ENCODE measurements around the gene LHFPL6.

LHFPL6 gene

GRCh38 chr13:39585219-39585618, 17.8 kb downstream of the LHFPL6 start:
- Histone ChIP-seq H2AK5ac (ENCODE audit: low read depth, low read length) (no peak overlapping the region), H4K8ac (ENCODE audit: low read depth, low read length) (no peak overlapping the region), H3K27me3 (ENCODE audit: control insufficient read depth in 3 of 3, insufficient read depth in 3 of 3, low read depth in 1 of 3, low read length in 3 of 3) (no peaks in the 10 kb centered on the region), H3K36me3 (replicated peaks in 1 of 2; ENCODE audit: control insufficient read depth in 2 of 2, insufficient read depth in 2 of 2, low read length in 2 of 2) (peaks cover 0 to 59% of the 10 kb centered on the region in 2 donors), H3K9me3 (replicated peaks in 1 of 2; ENCODE audit: control insufficient read depth in 2 of 2, insufficient read depth in 1 of 2, low read depth in 1 of 2, low read length in 2 of 2) (peaks cover 0 to 2% of the 10 kb centered on the region in 2 donors), H3K4me3 (ENCODE audit: low read length in 2 of 2) (no peak overlapping the region), H3K23ac (ENCODE audit: low read depth, low read length, poor library complexity) (no peak overlapping the region), H3K4ac (ENCODE audit: low read length) (no peak overlapping the region), H2BK120ac (ENCODE audit: low read depth, low read length) (no peak overlapping the region), H3K4me2 (ENCODE audit: insufficient read depth, low read length, poor library complexity, severe bottlenecking) (no peak overlapping the region), H3K14ac (ENCODE audit: low read length) (no peak overlapping the region), H3K79me1 (ENCODE audit: low read depth, low read length) (no peaks in the 10 kb centered on the region), H3K18ac (ENCODE audit: low read length) (no peak overlapping the region), H2BK5ac (ENCODE audit: low read length) (no peak overlapping the region), H2BK12ac (ENCODE audit: low read length) (no peak overlapping the region), H3K4me1 (ENCODE audit: control insufficient read depth in 2 of 2, insufficient read depth in 1 of 2, low read depth in 1 of 2, low read length in 2 of 2) (no peaks in the 10 kb centered on the region), H2AFZ (ENCODE audit: low read length) (no peak overlapping the region), H3K27ac (replicated peaks; ENCODE audit: low read length) (no peak overlapping the region), H3K9ac (ENCODE audit: low read depth, low read length, poor library complexity) (no peak overlapping the region), H4K91ac (ENCODE audit: low read depth, low read length, poor library complexity) (no peak overlapping the region), H2BK15ac (ENCODE audit: low read length) (no peak overlapping the region)
- no peak for DNase-seq (ENCODE audit: low spot score)
- WGBS, 2 donors (ENCODE audit: extremely low coverage in 2 of 2, insufficient read length in 2 of 2, insufficient replicate concordance in 1 of 2): no CpG with 5 or more reads among the region's 3 CpGs

- no peak overlapping the region for H3K23ac ChIP-seq (ENCODE audit: low read depth, low read length, poor library complexity)
- DNase-seq (ENCODE audit: low spot score): no peak
- H3K36me3 ChIP-seq (replicated peaks in 1 of 2; ENCODE audit: control insufficient read depth in 2 of 2, insufficient read depth in 2 of 2, low read length in 2 of 2): peaks cover 0 to 63% of the 10 kb centered on the region in 2 donors
- H2BK15ac ChIP-seq (ENCODE audit: low read length): no peak overlapping the region
- no peak overlapping the region for H3K18ac ChIP-seq (ENCODE audit: low read length)
- H2BK120ac ChIP-seq (ENCODE audit: low read depth, low read length): no peak overlapping the region
- H3K14ac ChIP-seq (ENCODE audit: low read length): no peak overlapping the region
- H3K4me1 ChIP-seq (ENCODE audit: control insufficient read depth in 2 of 2, insufficient read depth in 1 of 2, low read depth in 1 of 2, low read length in 2 of 2): peaks cover 3 to 5% of the 10 kb centered on the region in 2 donors
- H3K4ac ChIP-seq (ENCODE audit: low read length): no peak overlapping the region
- peaks cover 0 to 2% of the 10 kb centered on the region in 2 donors for H3K9me3 ChIP-seq (replicated peaks in 1 of 2; ENCODE audit: control insufficient read depth in 2 of 2, insufficient read depth in 1 of 2, low read depth in 1 of 2, low read length in 2 of 2)
- H4K91ac ChIP-seq (ENCODE audit: low read depth, low read length, poor library complexity): no peak overlapping the region
- H3K27me3 ChIP-seq (ENCODE audit: control insufficient read depth in 3 of 3, insufficient read depth in 3 of 3, low read depth in 1 of 3, low read length in 3 of 3): no peaks in the 10 kb centered on the region
- no CpG with 5 or more reads among the region's 5 CpGs for WGBS, 2 donors (ENCODE audit: extremely low coverage in 2 of 2, insufficient read length in 2 of 2, insufficient replicate concordance in 1 of 2)
- no peak overlapping the region for H4K8ac ChIP-seq (ENCODE audit: low read depth, low read length)
- H3K27ac ChIP-seq (replicated peaks; ENCODE audit: low read length): no peak overlapping the region
- H3K4me2 ChIP-seq (ENCODE audit: insufficient read depth, low read length, poor library complexity, severe bottlenecking): no peak overlapping the region
- no peak overlapping the region for H3K9ac ChIP-seq (ENCODE audit: low read depth, low read length, poor library complexity)
- no peak overlapping the region for H2AK5ac ChIP-seq (ENCODE audit: low read depth, low read length)
- no peak overlapping the region for H2BK5ac ChIP-seq (ENCODE audit: low read length)
- no peak overlapping the region for H2AFZ ChIP-seq (ENCODE audit: low read length)
- H2BK12ac ChIP-seq (ENCODE audit: low read length): no peak overlapping the region
- H3K4me3 ChIP-seq (ENCODE audit: low read length in 2 of 2): no peak overlapping the region
- H3K79me1 ChIP-seq (ENCODE audit: low read depth, low read length): no peaks in the 10 kb centered on the region
Observed at GRCh38 chr13:39580881-39581575, 22.0 kb downstream of the LHFPL6 start.

GRCh38 chr13:39578821-39579291, 24.1 kb downstream of the LHFPL6 start:
- Histone ChIP-seq H2BK5ac (ENCODE audit: low read length) (no peak overlapping the region), H3K4me1 (ENCODE audit: control insufficient read depth in 2 of 2, insufficient read depth in 1 of 2, low read depth in 1 of 2, low read length in 2 of 2) (peaks cover 3 to 5% of the 10 kb centered on the region in 2 donors), H2BK12ac (ENCODE audit: low read length) (no peak overlapping the region), H3K4me3 (ENCODE audit: low read length in 2 of 2) (no peak overlapping the region), H2AK5ac (ENCODE audit: low read depth, low read length) (no peak overlapping the region), H3K4ac (ENCODE audit: low read length) (no peak overlapping the region), H2AFZ (ENCODE audit: low read length) (no peak overlapping the region), H3K9me3 (replicated peaks in 1 of 2; ENCODE audit: control insufficient read depth in 2 of 2, insufficient read depth in 1 of 2, low read depth in 1 of 2, low read length in 2 of 2) (peaks cover 1 to 10% of the 10 kb centered on the region in 2 donors), H3K27me3 (ENCODE audit: control insufficient read depth in 3 of 3, insufficient read depth in 3 of 3, low read depth in 1 of 3, low read length in 3 of 3) (no peaks in the 10 kb centered on the region), H3K14ac (ENCODE audit: low read length) (no peak overlapping the region), H4K91ac (ENCODE audit: low read depth, low read length, poor library complexity) (no peak overlapping the region), H3K18ac (ENCODE audit: low read length) (peak overlapping the region; percentile 15), H3K23ac (ENCODE audit: low read depth, low read length, poor library complexity) (no peak overlapping the region), H3K4me2 (ENCODE audit: insufficient read depth, low read length, poor library complexity, severe bottlenecking) (no peak overlapping the region), H2BK120ac (ENCODE audit: low read depth, low read length) (no peak overlapping the region), H3K36me3 (replicated peaks in 1 of 2; ENCODE audit: control insufficient read depth in 2 of 2, insufficient read depth in 2 of 2, low read length in 2 of 2) (peaks cover 2 to 70% of the 10 kb centered on the region in 2 donors), H3K27ac (replicated peaks; ENCODE audit: low read length) (no peak overlapping the region), H3K79me1 (ENCODE audit: low read depth, low read length) (no peaks in the 10 kb centered on the region), H4K8ac (ENCODE audit: low read depth, low read length) (no peak overlapping the region), H3K9ac (ENCODE audit: low read depth, low read length, poor library complexity) (no peak overlapping the region), H2BK15ac (ENCODE audit: low read length) (no peak overlapping the region)
- DNase-seq (ENCODE audit: low spot score): no peak
- no CpG with 5 or more reads among the region's 3 CpGs for WGBS, 2 donors (ENCODE audit: extremely low coverage in 2 of 2, insufficient read length in 2 of 2, insufficient replicate concordance in 1 of 2)

GRCh38 chr13:39577838-39578491, 25.0 kb downstream of the LHFPL6 start:
- no peak overlapping the region for H2BK120ac ChIP-seq (ENCODE audit: low read depth, low read length)
- H3K14ac ChIP-seq (ENCODE audit: low read length): no peak overlapping the region
- H3K27me3 ChIP-seq (ENCODE audit: control insufficient read depth in 3 of 3, insufficient read depth in 3 of 3, low read depth in 1 of 3, low read length in 3 of 3): no peaks in the 10 kb centered on the region
- H3K9me3 ChIP-seq (replicated peaks in 1 of 2; ENCODE audit: control insufficient read depth in 2 of 2, insufficient read depth in 1 of 2, low read depth in 1 of 2, low read length in 2 of 2): peaks cover 1 to 15% of the 10 kb centered on the region in 2 donors
- no CpG with 5 or more reads among the region's 5 CpGs for WGBS, 2 donors (ENCODE audit: extremely low coverage in 2 of 2, insufficient read length in 2 of 2, insufficient replicate concordance in 1 of 2)
- H3K23ac ChIP-seq (ENCODE audit: low read depth, low read length, poor library complexity): no peak overlapping the region
- H3K4me1 ChIP-seq (ENCODE audit: control insufficient read depth in 2 of 2, insufficient read depth in 1 of 2, low read depth in 1 of 2, low read length in 2 of 2): peaks cover 3 to 5% of the 10 kb centered on the region in 2 donors
- no peak overlapping the region for H3K27ac ChIP-seq (replicated peaks; ENCODE audit: low read length)
- H4K91ac ChIP-seq (ENCODE audit: low read depth, low read length, poor library complexity): no peak overlapping the region
- no peak overlapping the region for H2BK5ac ChIP-seq (ENCODE audit: low read length)
- H3K4me2 ChIP-seq (ENCODE audit: insufficient read depth, low read length, poor library complexity, severe bottlenecking): no peak overlapping the region
- no peak overlapping the region for H2AK5ac ChIP-seq (ENCODE audit: low read depth, low read length)
- no peak for DNase-seq (ENCODE audit: low spot score)
- H3K36me3 ChIP-seq (replicated peaks in 1 of 2; ENCODE audit: control insufficient read depth in 2 of 2, insufficient read depth in 2 of 2, low read length in 2 of 2): peaks cover 2 to 67% of the 10 kb centered on the region in 2 donors
- no peak overlapping the region for H3K4me3 ChIP-seq (ENCODE audit: low read length in 2 of 2)
- no peak overlapping the region for H2BK15ac ChIP-seq (ENCODE audit: low read length)
- no peaks in the 10 kb centered on the region for H3K79me1 ChIP-seq (ENCODE audit: low read depth, low read length)
- no peak overlapping the region for H4K8ac ChIP-seq (ENCODE audit: low read depth, low read length)
- no peak overlapping the region for H2AFZ ChIP-seq (ENCODE audit: low read length)
- H2BK12ac ChIP-seq (ENCODE audit: low read length): no peak overlapping the region
- H3K4ac ChIP-seq (ENCODE audit: low read length): no peak overlapping the region
- H3K18ac ChIP-seq (ENCODE audit: low read length): no peak overlapping the region
- no peak overlapping the region for H3K9ac ChIP-seq (ENCODE audit: low read depth, low read length, poor library complexity)

Data from neuronal stem cell (in vitro differentiated cells).